A549 (cell line): ENCODE results near the gene CDK9. TPM values are rescaled to one million over a fixed set of nuclear protein-coding genes. Genes with fewer than 3 reads are reported as not detected.

Source experiments
- ATAC-seq, 2 experiments: fragments of 200-7000 bp in 1 of 2; fragments of >200 bp in 1 of 2; cut with Nextera tagmentation in 1 of 2; cut with Tn5 transposase in 1 of 2; 3 replicates each; pipeline versions ENCODE4 v1.8.0 to v1.9.1; 2018 to 2020; ENCODE audit warnings: mild to moderate bottlenecking in 1 of 2, moderate library complexity in 1 of 2
- CTCF ChIA-PET: fragments of 300-600 bp; sonication (Branson Sonifier 250); formaldehyde crosslinking; extraction: SDS; loops from one replicate; lab custom pipeline; 2021; ENCODE audit warnings: antibody characterized with exemption, inconsistent platforms; lab: Yijun Ruan, JAX
- POLR2A ChIA-PET: fragments of 350-600 bp; formaldehyde crosslinking; extraction: SDS; loops from one replicate; lab custom pipeline; 2021; ENCODE audit warnings: antibody characterized with exemption, inconsistent platforms; lab: Yijun Ruan, JAX
- DNase-seq, 2 experiments: peaks; one replicate each; pipeline versions ENCODE4 v3.0.0 to v3.0.0-alpha.2; 2011 to 2016; ENCODE audit warnings: low read depth in 1 of 2, low spot score in 1 of 2
- FAIRE-seq: peaks from 2 replicates; lab custom pipeline; 2011; peaks lifted over from hg19 to GRCh38; lab: Jason Lieb, UNC
- H3K27ac ChIP-seq, 2 experiments: fragments of >200 bp; sonication (Bioruptor Twin); formaldehyde crosslinking; 3 replicates each; pipeline ENCODE4 v1.5.1; 2016 to 2017
- H3K4me1 ChIP-seq: fragments of >200 bp; sonication (Bioruptor Twin); formaldehyde crosslinking; 3 replicates; pipeline ENCODE4 v1.6.1; 2016
- H3K4me2 ChIP-seq: fragments of >200 bp; sonication (Bioruptor Twin); formaldehyde crosslinking; 3 replicates; pipeline ENCODE4 v1.6.1; 2016
- H3K4me3 ChIP-seq: fragments of >200 bp; sonication (Bioruptor Twin); formaldehyde crosslinking; 3 replicates; pipeline ENCODE4 v1.5.1; 2016
- H3K9me3 ChIP-seq: fragments of >200 bp; sonication (Bioruptor Twin); formaldehyde crosslinking; 3 replicates; pipeline ENCODE4 v1.6.1; 2016
- BCL3 ChIP-seq: fragments of >200 bp; sonication (Bioruptor Twin); formaldehyde crosslinking; IDR thresholded peaks from 3 replicates; pipeline ENCODE4 v1.6.1; 2016
- BHLHE40 ChIP-seq: IDR thresholded peaks from 2 replicates; pipeline ENCODE4 v1.6.1; 2012; ENCODE audit warnings: low read depth, low read length, inconsistent platforms
- CBX2 ChIP-seq: fragments of 200-600 bp; sonication (generic); IDR thresholded peaks from 2 replicates; pipeline ENCODE4 v1.6.1; 2016; ENCODE audit warnings: low read depth, mild to moderate bottlenecking, borderline replicate concordance
- CTCF ChIP-seq: fragments of >200 bp; sonication (Bioruptor Twin); formaldehyde crosslinking; IDR thresholded peaks from 3 replicates; pipeline ENCODE4 v1.5.1; 2016
- ESRRA ChIP-seq: fragments of 150-350 bp; IDR thresholded peaks from 2 replicates; pipeline ENCODE4 v1.6.1; 2014; ENCODE audit warnings: mild to moderate bottlenecking, low read length, borderline replicate concordance
- FOSB ChIP-seq: fragments of 250-450 bp; sonication (Bioruptor Pico); IDR thresholded peaks from 2 replicates; pipeline ENCODE4 v1.5.0; 2020; ENCODE audit warnings: mild to moderate bottlenecking, moderate library complexity
- FOSL2 ChIP-seq, 2 experiments: fragments of 450-650 bp in 1 of 2; fragments of >200 bp in 1 of 2; sonication (Bioruptor Twin) in 1 of 2; formaldehyde crosslinking; IDR thresholded peaks; 2 replicates each; pipeline versions ENCODE4 v1.5.0 to v1.6.1; 2016 to 2020; ENCODE audit warnings: mild to moderate bottlenecking in 1 of 2, moderate library complexity in 1 of 2
- FOXS1 ChIP-seq: fragments of 250-450 bp; sonication (Bioruptor Pico); IDR thresholded peaks from 2 replicates; pipeline ENCODE4 v1.5.0; 2020; ENCODE audit warnings: mild to moderate bottlenecking, moderate library complexity
- GATA3 ChIP-seq: IDR thresholded peaks from 2 replicates; pipeline ENCODE4 v1.6.1; 2012; ENCODE audit warnings: borderline replicate concordance
- HES2 ChIP-seq: fragments of >200 bp; sonication (Bioruptor Twin); formaldehyde crosslinking; IDR thresholded peaks from 2 replicates; pipeline ENCODE4 v1.6.1; 2016
- HOXA7 ChIP-seq: fragments of 250-450 bp; sonication (Bioruptor Pico); IDR thresholded peaks from 2 replicates; pipeline ENCODE4 v1.5.0; 2020; ENCODE audit warnings: mild to moderate bottlenecking, moderate library complexity
- HOXB13 ChIP-seq: fragments of 250-450 bp; sonication (Bioruptor Pico); IDR thresholded peaks from 2 replicates; pipeline ENCODE4 v1.5.0; 2020; ENCODE audit warnings: low read depth, mild to moderate bottlenecking, moderate library complexity
- HOXB5 ChIP-seq: fragments of 250-450 bp; sonication (Bioruptor Pico); IDR thresholded peaks from 2 replicates; pipeline ENCODE4 v1.5.0; 2020; ENCODE audit warnings: mild to moderate bottlenecking, moderate library complexity
- JUNB ChIP-seq: fragments of >200 bp; sonication (Bioruptor Twin); formaldehyde crosslinking; IDR thresholded peaks from 2 replicates; pipeline ENCODE4 v1.6.1; 2016
- MAFK ChIP-seq: fragments of 450-650 bp; IDR thresholded peaks from 2 replicates; pipeline ENCODE4 v1.6.1; 2014; ENCODE audit not compliant: partially characterized antibody
- MAZ ChIP-seq: fragments of 150-350 bp; IDR thresholded peaks from 2 replicates; pipeline ENCODE4 v1.6.1; 2014; ENCODE audit warnings: antibody characterized with exemption, low read depth, low read length, borderline replicate concordance
- MYC ChIP-seq: IDR thresholded peaks from 2 replicates; pipeline ENCODE4 v1.6.1; 2012; ENCODE audit warnings: mild to moderate bottlenecking, inconsistent platforms, low read length, improper control_type of control experiment, borderline replicate concordance
- NR3C1 ChIP-seq: fragments of >200 bp; sonication (Bioruptor Twin); formaldehyde crosslinking; IDR thresholded peaks from 3 replicates; pipeline ENCODE4 v1.6.1; 2017
- PHF8 ChIP-seq: fragments of 200-600 bp; sonication (generic); IDR thresholded peaks from 2 replicates; pipeline ENCODE4 v1.6.1; 2016; ENCODE audit warnings: low read depth, mild to moderate bottlenecking, antibody characterized with exemption, moderate library complexity, borderline replicate concordance
- POLR2A ChIP-seq: IDR thresholded peaks from 2 replicates; pipeline ENCODE4 v1.6.1; 2012; ENCODE audit warnings: mild to moderate bottlenecking, low read length
- SMC3 ChIP-seq: fragments of >200 bp; sonication (Bioruptor Twin); formaldehyde crosslinking; IDR thresholded peaks from 3 replicates; pipeline ENCODE4 v1.6.1; 2018; ENCODE audit warnings: inconsistent platforms
- SREBF2 ChIP-seq: fragments of 450-650 bp; IDR thresholded peaks from 2 replicates; pipeline ENCODE4 v1.6.1; 2014; ENCODE audit warnings: mild to moderate bottlenecking, moderate library complexity
- ZNF302 ChIP-seq: fragments of 250-450 bp; sonication (Bioruptor Pico); IDR thresholded peaks from 2 replicates; pipeline ENCODE4 v1.9.0; 2021; ENCODE audit warnings: inconsistent platforms, mild to moderate bottlenecking, moderate library complexity
- ZSCAN20 ChIP-seq: fragments of 250-450 bp; sonication (Bioruptor Pico); IDR thresholded peaks from 2 replicates; pipeline ENCODE4 v1.8.0; 2022; ENCODE audit warnings: mild to moderate bottlenecking, moderate library complexity
- WGBS: methylation state at CpG from one replicate; pipeline ENCODE4 v1.1.6; 2017; ENCODE audit errors: missing lambda C conversion rate; 5-methylcytosine and 5-hydroxymethylcytosine counted together
- polyA plus RNA-seq, 4 experiments: library from polyadenylated mRNA; depleted of rRNA in 3 of 4; stranded (reverse); fragments of >200 nt; fragmentation: RNase III in 1 of 4; extraction: RNeasy Plus Mini Kit Qiagen cat#74134 plus additional on column Dnase treatment in 1 of 4; gene quantifications; 2 replicates in 3 of 4; 3 replicates in 1 of 4; pipeline ENCODE4 v1.2.3, GENCODE V29; 2011 to 2017
- TF ChIP-seq, protein P1 (sequence below): fragments of 250-450 bp; sonication (Bioruptor Pico); IDR thresholded peaks from 2 replicates; pipeline ENCODE4 v1.5.0; 2021; ENCODE audit warnings: mild to moderate bottlenecking, moderate library complexity, borderline replicate concordance

The CDK9 gene
- polyA plus RNA-seq, 2 of the 4 experiments (the other 2 are of a cell fraction) = 43.8 to 45.7 TPM

- FAIRE-seq = no peak
- ChIA-PET CTCF (interaction anchor here (4.5 to 15.5 kb wide), 3 partner anchors 10 to 97 kb away, joined by 20 to 157 read pairs (median 47); partner anchors contain the start of genes CDK9, SH2D3C and TOR2A), POLR2A (no interaction called here)
- Histone ChIP-seq H3K27ac (no peak overlapping the region), H3K9me3 (no peaks in the 10 kb centered on the region), H3K4me3 (no peak overlapping the region), H3K4me1 (peaks cover 4% of the 10 kb centered on the region; the same call in 1 of the 3 replicates), H3K4me2 (no peak overlapping the region)
- no peak for DNase-seq
- no peak for ATAC-seq
- TF ChIP-seq HES2 (no peak), JUNB (no peak), SREBF2 (no peak), HOXA7 (CRISPR knock-in tag) (no peak), FOSB (CRISPR knock-in tag) (no peak), MYC (no peak), NR3C1 (no peak), CTCF (no peak), MAFK (no peak), POLR2A (no peak), MAZ (no peak), HOXB5 (CRISPR knock-in tag) (no peak), ZSCAN20 (CRISPR knock-in tag) (no peak), BHLHE40 (no peak), ZNF302 (no peak), PHF8 (no peak), HOXB13 (CRISPR knock-in tag) (no peak)
- TF ChIP-seq, protein P1, sequence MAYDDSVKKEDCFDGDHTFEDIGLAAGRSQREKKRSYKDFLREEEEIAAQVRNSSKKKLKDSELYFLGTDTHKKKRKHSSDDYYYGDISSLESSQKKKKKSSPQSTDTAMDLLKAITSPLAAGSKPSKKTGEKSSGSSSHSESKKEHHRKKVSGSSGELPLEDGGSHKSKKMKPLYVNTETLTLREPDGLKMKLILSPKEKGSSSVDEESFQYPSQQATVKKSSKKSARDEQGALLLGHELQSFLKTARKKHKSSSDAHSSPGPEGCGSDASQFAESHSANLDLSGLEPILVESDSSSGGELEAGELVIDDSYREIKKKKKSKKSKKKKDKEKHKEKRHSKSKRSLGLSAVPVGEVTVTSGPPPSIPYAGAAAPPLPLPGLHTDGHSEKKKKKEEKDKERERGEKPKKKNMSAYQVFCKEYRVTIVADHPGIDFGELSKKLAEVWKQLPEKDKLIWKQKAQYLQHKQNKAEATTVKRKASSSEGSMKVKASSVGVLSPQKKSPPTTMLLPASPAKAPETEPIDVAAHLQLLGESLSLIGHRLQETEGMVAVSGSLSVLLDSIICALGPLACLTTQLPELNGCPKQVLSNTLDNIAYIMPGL (CRISPR knock-in tag) = no peak
- 63% methylated on average over 3 of the region's 3 CpGs for WGBS
Measured at GRCh38 chr9:127773272-127773671, 12.6 kb upstream of the CDK9 start.

DNA sequence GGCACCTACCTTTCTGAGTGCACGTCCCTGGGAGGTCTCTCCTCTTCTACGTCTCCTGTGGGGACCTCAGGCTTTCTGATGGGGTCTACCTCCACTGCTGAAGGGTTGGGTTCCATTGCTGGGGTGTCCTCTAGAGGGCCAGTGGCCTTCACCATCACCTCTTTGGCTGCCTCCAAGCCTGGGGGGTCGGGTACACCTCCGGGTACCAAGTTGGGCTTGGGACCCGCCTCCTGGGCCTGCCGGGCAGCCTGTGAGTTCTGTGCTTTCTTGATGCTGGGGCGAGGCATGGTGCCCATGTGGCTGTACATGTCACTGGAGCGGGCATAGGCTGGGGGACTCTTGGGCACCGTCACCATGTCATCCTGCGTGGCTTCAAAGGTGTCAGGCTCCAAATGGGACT lies 11.9 kb upstream of the CDK9 start:
- Histone ChIP-seq H3K27ac (no peak overlapping the region), H3K9me3 (no peaks in the 10 kb centered on the region), H3K4me1 (peaks cover 8% of the 10 kb centered on the region), H3K4me2 (no peak overlapping the region), H3K4me3 (no peak overlapping the region)
- 79% methylated on average over 9 of the region's 10 CpGs for WGBS
- ChIA-PET CTCF (interaction anchor here (1.9 to 15.5 kb wide), 3 partner anchors 10 to 96 kb away, joined by 5 to 157 read pairs (median 47); partner anchors contain the start of genes CDK9, SH2D3C and TOR2A), POLR2A (no interaction called here)
- ATAC-seq (no peak), FAIRE-seq (no peak), DNase-seq (no peak)
- no peak for TF ChIP-seq MAFK
- TF ChIP-seq CTCF = no peak
- no peak for TF ChIP-seq CBX2
- no peak for TF ChIP-seq FOXS1 (CRISPR knock-in tag)
- TF ChIP-seq BCL3 = no peak
- no peak for TF ChIP-seq MAZ
- no peak for TF ChIP-seq POLR2A
- no peak for TF ChIP-seq GATA3
- TF ChIP-seq FOSL2 (IDR thresholded peaks at IDR 0.05) = no peak
- no peak for TF ChIP-seq FOSL2 (CRISPR knock-in tag; IDR thresholded peaks at IDR 0.05)
- TF ChIP-seq SMC3 = no peak
- no peak for TF ChIP-seq ESRRA
